Liver (tissue), 9 donors: ENCODE data around the gene CDH4. TPM values are rescaled to one million over a fixed set of nuclear protein-coding genes. Genes with fewer than 3 reads are reported as not detected.

Experiments
- DNase-seq: peaks from one replicate; pipeline ENCODE4 v3.0.0-alpha.2; 2017; ENCODE audit warnings: low spot score
- H3K27ac ChIP-seq, 2 donors: one replicate each; pipeline ENCODE4 v1.7.0; 2013; ENCODE audit warnings: inconsistent platforms in 2 of 2, low read length in 2 of 2, control low read depth in 1 of 2, low read depth in 1 of 2, mild to moderate bottlenecking in 1 of 2
- H3K27me3 ChIP-seq, 4 donors: one replicate each; pipeline versions ENCODE4 v1.6.1 to v1.7.0; 2013; ENCODE audit warnings: low read length in 3 of 4, inconsistent platforms in 1 of 4, mild to moderate bottlenecking in 1 of 4, moderate library complexity in 1 of 4; ENCODE audit not compliant: control insufficient read depth in 4 of 4, insufficient read depth in 4 of 4
- H3K36me3 ChIP-seq, 4 donors: one replicate each; pipeline versions ENCODE4 v1.6.1 to v1.7.0; 2013; ENCODE audit warnings: low read length in 3 of 4, mild to moderate bottlenecking in 3 of 4, low read depth in 1 of 4, moderate library complexity in 1 of 4; ENCODE audit not compliant: control insufficient read depth in 4 of 4, insufficient read depth in 3 of 4
- H3K4me1 ChIP-seq, 4 donors: one replicate each; pipeline versions ENCODE4 v1.6.1 to v1.7.0; 2013; ENCODE audit warnings: low read length in 3 of 4, mild to moderate bottlenecking in 3 of 4, moderate library complexity in 1 of 4; ENCODE audit not compliant: control insufficient read depth in 4 of 4, insufficient read depth in 4 of 4
- H3K4me3 ChIP-seq, 3 donors: one replicate each; pipeline versions ENCODE4 v1.6.1 to v1.7.0; 2013; ENCODE audit warnings: low read length in 3 of 3, control low read depth in 1 of 3, low read depth in 1 of 3, mild to moderate bottlenecking in 1 of 3
- H3K9ac ChIP-seq, 2 donors: one replicate each; pipeline ENCODE4 v1.7.0; 2013; ENCODE audit warnings: low read length in 2 of 2, mild to moderate bottlenecking in 2 of 2, moderate library complexity in 2 of 2, control low read depth in 1 of 2, low read depth in 1 of 2
- H3K9me3 ChIP-seq, 4 donors: one replicate each; pipeline versions ENCODE4 v1.6.1 to v1.7.0; 2013; ENCODE audit warnings: low read length in 3 of 4; ENCODE audit not compliant: control insufficient read depth in 4 of 4
- FOXA2 ChIP-seq: IDR thresholded peaks from 2 replicates; pipeline ENCODE4 v1.6.1; 2016; ENCODE audit warnings: antibody characterized with exemption
- GABPA ChIP-seq, 2 donors: IDR thresholded peaks in 1 of 2; conservative IDR thresholded peaks in 1 of 2; 2 replicates each; pipeline ENCODE4 v1.6.1; 2016; ENCODE audit warnings: antibody characterized with exemption in 2 of 2, mild to moderate bottlenecking in 1 of 2, moderate library complexity in 1 of 2
- HNF4A ChIP-seq, 2 donors: conservative IDR thresholded peaks; 2 replicates each; pipeline ENCODE4 v1.6.1; 2016; ENCODE audit warnings: antibody characterized with exemption in 2 of 2, mild to moderate bottlenecking in 2 of 2
- JUND ChIP-seq, 2 donors: IDR thresholded peaks; 2 replicates each; pipeline ENCODE4 v1.6.1; 2016; ENCODE audit warnings: antibody characterized with exemption in 2 of 2
- NR2F2 ChIP-seq: IDR thresholded peaks from 2 replicates; pipeline ENCODE4 v1.6.1; 2016; ENCODE audit warnings: antibody characterized with exemption
- RAD21 ChIP-seq, 2 donors: IDR thresholded peaks; 2 replicates each; pipeline ENCODE4 v1.6.1; 2016; ENCODE audit warnings: antibody characterized with exemption in 2 of 2, mild to moderate bottlenecking in 2 of 2
- RXRA ChIP-seq, 2 donors: IDR thresholded peaks; 2 replicates each; pipeline ENCODE4 v1.6.1; 2017 to 2018; ENCODE audit warnings: antibody characterized with exemption in 2 of 2, mild to moderate bottlenecking in 1 of 2
- SP1 ChIP-seq: IDR thresholded peaks from 2 replicates; pipeline ENCODE4 v1.6.1; 2018; ENCODE audit warnings: antibody characterized with exemption, mild to moderate bottlenecking
- TAF1 ChIP-seq: conservative IDR thresholded peaks from 2 replicates; pipeline ENCODE4 v1.6.1; 2016; ENCODE audit warnings: antibody characterized with exemption, mild to moderate bottlenecking
- ZBTB33 ChIP-seq: IDR thresholded peaks from 2 replicates; pipeline ENCODE4 v1.6.1; 2016; ENCODE audit warnings: antibody characterized with exemption
- WGBS: extraction: QIAGEN DNeasy Blood & Tissue Kit; methylation state at CpG from one replicate; pipeline ENCODE4 v1.1.7; 2013; 5-methylcytosine and 5-hydroxymethylcytosine counted together
- polyA plus RNA-seq, 2 donors: library from polyadenylated mRNA; stranded (reverse) in 1 of 2; unstranded in 1 of 2; fragments of 200-250 nt in 1 of 2; fragments of >200 nt in 1 of 2; fragmentation: Nextera tagmentation in 1 of 2; extraction: Ambion mirVana in 1 of 2; gene quantifications; one replicate each; pipeline versions ENCODE4 v1.2.1 to v1.2.3, GENCODE V29; 2013 to 2015
- total RNA-seq, 2 donors: library from RNA; depleted of rRNA; stranded (reverse); fragments of >200 nt; gene quantifications; one replicate each; pipeline ENCODE4 v1.2.3, GENCODE V29; 2014
- TF ChIP-seq, protein P1 (sequence below): IDR thresholded peaks from 2 replicates; pipeline ENCODE4 v1.6.1; 2016; ENCODE audit warnings: antibody characterized with exemption, mild to moderate bottlenecking
- TF ChIP-seq, protein P2 (sequence below): IDR thresholded peaks from 2 replicates; pipeline ENCODE4 v1.6.1; 2016; ENCODE audit warnings: antibody characterized with exemption
- TF ChIP-seq, protein P3 (sequence below): IDR thresholded peaks from 2 replicates; pipeline ENCODE4 v1.6.1; 2016; ENCODE audit warnings: antibody characterized with exemption
- donor health status: healthy.
- donor health status: healthy.
- donor health status: healthy.
- donor health status: healthy.
- donor health status: healthy.

CDH4 gene
- total and polyA plus RNA-seq, 4 donors, result 0.03 to 0.25 (median 0.19) TPM; not detected in 1

- Histone ChIP-seq H3K4me1 (no peaks in the 10 kb centered on the region), H3K36me3 (no peaks in the 10 kb centered on the region), H3K27me3 (peaks cover 0 to 1% (median 0%) of the 10 kb centered on the region in 4 donors), H3K9me3 (no peaks in the 10 kb centered on the region), H3K4me3 (no peak overlapping the region), H3K9ac (no peak overlapping the region), H3K27ac (no peak overlapping the region)
- WGBS, result 77% methylated on average over 17 of the region's 17 CpGs
- no peak for DNase-seq
- TF ChIP-seq RXRA (IDR thresholded peaks at IDR 0.05) (no peak), TAF1 (no peak), RAD21 (IDR thresholded peaks at IDR 0.05) (no peak), NR2F2 (no peak), JUND (IDR thresholded peaks at IDR 0.05) (no peak), HNF4A (conservative IDR thresholded peaks at IDR 0.05) (no peak), ZBTB33 (no peak), SP1 (no peak), FOXA2 (no peak)
- TF ChIP-seq, protein P1, sequence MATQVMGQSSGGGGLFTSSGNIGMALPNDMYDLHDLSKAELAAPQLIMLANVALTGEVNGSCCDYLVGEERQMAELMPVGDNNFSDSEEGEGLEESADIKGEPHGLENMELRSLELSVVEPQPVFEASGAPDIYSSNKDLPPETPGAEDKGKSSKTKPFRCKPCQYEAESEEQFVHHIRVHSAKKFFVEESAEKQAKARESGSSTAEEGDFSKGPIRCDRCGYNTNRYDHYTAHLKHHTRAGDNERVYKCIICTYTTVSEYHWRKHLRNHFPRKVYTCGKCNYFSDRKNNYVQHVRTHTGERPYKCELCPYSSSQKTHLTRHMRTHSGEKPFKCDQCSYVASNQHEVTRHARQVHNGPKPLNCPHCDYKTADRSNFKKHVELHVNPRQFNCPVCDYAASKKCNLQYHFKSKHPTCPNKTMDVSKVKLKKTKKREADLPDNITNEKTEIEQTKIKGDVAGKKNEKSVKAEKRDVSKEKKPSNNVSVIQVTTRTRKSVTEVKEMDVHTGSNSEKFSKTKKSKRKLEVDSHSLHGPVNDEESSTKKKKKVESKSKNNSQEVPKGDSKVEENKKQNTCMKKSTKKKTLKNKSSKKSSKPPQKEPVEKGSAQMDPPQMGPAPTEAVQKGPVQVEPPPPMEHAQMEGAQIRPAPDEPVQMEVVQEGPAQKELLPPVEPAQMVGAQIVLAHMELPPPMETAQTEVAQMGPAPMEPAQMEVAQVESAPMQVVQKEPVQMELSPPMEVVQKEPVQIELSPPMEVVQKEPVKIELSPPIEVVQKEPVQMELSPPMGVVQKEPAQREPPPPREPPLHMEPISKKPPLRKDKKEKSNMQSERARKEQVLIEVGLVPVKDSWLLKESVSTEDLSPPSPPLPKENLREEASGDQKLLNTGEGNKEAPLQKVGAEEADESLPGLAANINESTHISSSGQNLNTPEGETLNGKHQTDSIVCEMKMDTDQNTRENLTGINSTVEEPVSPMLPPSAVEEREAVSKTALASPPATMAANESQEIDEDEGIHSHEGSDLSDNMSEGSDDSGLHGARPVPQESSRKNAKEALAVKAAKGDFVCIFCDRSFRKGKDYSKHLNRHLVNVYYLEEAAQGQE, result no peak
Measured at GRCh38 chr20:61810738-61811135, 558.7 kb downstream of the CDH4 start.

- no peak overlapping the region for H3K4me3 ChIP-seq
- H3K27ac ChIP-seq, result no peak overlapping the region
- 59% methylated on average over 5 of the region's 5 CpGs for WGBS
- no peak for DNase-seq
- no peaks in the 10 kb centered on the region for H3K27me3 ChIP-seq
- no peaks in the 10 kb centered on the region for H3K9me3 ChIP-seq
- H3K9ac ChIP-seq, result no peak overlapping the region
- TF ChIP-seq, protein P2, sequence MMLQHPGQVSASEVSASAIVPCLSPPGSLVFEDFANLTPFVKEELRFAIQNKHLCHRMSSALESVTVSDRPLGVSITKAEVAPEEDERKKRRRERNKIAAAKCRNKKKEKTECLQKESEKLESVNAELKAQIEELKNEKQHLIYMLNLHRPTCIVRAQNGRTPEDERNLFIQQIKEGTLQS, result no peak
- TF ChIP-seq GABPA (IDR thresholded peaks at IDR 0.05 in 1 of 2, conservative IDR thresholded peaks at IDR 0.05 in 1 of 2) (no peak), TAF1 (no peak), RXRA (IDR thresholded peaks at IDR 0.05) (no peak)
- TF ChIP-seq, protein P3, sequence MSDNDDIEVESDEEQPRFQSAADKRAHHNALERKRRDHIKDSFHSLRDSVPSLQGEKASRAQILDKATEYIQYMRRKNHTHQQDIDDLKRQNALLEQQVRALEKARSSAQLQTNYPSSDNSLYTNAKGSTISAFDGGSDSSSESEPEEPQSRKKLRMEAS, result no peak
- H3K4me1 ChIP-seq, result no peaks in the 10 kb centered on the region
- no peaks in the 10 kb centered on the region for H3K36me3 ChIP-seq
Measured at GRCh38 chr20:61811166-61811565, 559.1 kb downstream of the CDH4 start.
